Measurements from ENCODE around the gene CKS1B.

DNA sequence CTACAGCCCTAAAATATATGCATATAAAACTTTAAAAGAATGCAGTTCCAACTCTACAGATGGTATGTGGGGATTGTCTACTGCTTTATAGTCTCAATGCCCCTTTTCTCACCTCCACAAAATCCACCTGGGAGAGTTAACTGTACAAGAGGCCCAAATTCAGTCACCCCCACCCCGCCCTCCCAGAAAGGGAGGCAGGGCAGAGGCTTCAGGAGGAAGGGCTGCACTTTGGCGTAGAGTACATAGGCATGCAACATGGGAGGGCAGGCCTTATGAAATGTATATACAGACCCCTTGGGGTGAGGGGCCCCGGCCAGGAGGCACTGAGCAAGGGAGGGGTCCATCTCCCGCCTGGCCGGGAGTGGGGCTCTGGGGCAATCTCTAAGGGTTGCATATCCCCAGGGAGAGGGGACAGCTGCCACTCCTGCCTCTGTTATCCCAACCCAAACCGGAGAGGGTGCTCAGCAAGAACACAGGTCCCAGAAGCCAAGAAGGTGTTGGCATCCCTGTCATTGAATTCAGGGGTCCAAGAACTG lies 11.6 kb upstream of the CKS1B start:
- TF ChIP-seq CTCF (IDR thresholded peaks at IDR 0.05; ENCODE audit: insufficient read depth, low read length) = no peak
- no peak for TF ChIP-seq POLR2AphosphoS5 (IDR thresholded peaks at IDR 0.05; ENCODE audit: low read depth)
- no peak for TF ChIP-seq SPI1 (IDR thresholded peaks at IDR 0.05; ENCODE audit: borderline replicate concordance, low read depth)

All from HL-60 (cell line).